Measurements from ENCODE around the gene MED9. TPM values are rescaled to one million over a fixed set of nuclear protein-coding genes. Genes with fewer than 3 reads are reported as not detected.

The MED9 gene
- total and polyA plus RNA-seq, 10 of the 15 experiments (the other 5 are each of a cell fraction or from before 2014, with no cell fraction given) = 1.5 to 22.4 (median 14.8) TPM

DNA sequence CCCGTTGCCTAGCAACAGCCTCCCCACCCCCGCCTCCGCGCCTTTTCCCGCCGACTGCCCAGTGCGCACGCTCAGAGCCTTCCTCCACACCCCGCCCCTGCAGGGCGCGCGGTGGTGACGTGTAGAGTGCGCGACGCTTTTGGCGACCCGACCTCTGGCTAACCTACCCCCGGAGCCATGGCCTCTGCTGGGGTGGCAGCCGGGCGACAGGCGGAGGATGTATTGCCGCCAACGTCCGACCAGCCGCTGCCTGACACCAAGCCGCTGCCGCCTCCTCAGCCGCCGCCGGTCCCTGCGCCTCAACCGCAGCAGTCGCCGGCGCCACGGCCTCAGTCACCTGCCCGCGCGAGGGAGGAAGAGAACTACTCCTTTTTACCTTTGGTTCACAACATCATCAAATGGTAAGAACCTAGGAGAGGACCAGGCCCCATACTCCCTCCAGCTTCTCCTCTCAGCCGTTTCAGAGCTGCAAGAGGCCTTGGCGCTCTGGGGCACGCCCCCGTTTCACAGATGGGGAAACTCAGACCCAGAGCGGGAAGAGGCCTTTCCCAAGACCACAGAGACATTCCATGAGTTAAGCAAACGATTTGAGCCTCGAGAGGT is at the start of gene MED9 (continued):
- TF ChIP-seq, protein P1, sequence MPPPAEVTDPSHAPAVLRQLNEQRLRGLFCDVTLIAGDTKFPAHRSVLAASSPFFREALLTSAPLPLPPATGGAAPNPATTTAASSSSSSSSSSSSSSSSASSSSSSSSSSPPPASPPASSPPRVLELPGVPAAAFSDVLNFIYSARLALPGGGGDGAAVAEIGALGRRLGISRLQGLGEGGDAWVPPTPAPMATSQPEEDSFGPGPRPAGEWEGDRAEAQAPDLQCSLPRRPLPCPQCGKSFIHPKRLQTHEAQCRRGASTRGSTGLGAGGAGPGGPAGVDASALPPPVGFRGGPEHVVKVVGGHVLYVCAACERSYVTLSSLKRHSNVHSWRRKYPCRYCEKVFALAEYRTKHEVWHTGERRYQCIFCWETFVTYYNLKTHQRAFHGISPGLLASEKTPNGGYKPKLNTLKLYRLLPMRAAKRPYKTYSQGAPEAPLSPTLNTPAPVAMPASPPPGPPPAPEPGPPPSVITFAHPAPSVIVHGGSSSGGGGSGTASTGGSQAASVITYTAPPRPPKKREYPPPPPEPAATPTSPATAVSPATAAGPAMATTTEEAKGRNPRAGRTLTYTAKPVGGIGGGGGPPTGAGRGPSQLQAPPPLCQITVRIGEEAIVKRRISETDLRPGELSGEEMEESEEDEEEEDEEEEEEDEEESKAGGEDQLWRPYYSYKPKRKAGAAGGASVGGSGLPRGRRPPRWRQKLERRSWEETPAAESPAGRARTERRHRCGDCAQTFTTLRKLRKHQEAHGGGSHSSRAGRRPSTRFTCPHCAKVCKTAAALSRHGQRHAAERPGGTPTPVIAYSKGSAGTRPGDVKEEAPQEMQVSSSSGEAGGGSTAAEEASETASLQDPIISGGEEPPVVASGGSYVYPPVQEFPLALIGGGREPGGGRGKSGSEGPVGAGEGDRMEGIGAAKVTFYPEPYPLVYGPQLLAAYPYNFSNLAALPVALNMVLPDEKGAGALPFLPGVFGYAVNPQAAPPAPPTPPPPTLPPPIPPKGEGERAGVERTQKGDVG (CRISPR knock-in tag; IDR thresholded peaks at IDR 0.05) = no peak
- TF ChIP-seq, protein P2, sequence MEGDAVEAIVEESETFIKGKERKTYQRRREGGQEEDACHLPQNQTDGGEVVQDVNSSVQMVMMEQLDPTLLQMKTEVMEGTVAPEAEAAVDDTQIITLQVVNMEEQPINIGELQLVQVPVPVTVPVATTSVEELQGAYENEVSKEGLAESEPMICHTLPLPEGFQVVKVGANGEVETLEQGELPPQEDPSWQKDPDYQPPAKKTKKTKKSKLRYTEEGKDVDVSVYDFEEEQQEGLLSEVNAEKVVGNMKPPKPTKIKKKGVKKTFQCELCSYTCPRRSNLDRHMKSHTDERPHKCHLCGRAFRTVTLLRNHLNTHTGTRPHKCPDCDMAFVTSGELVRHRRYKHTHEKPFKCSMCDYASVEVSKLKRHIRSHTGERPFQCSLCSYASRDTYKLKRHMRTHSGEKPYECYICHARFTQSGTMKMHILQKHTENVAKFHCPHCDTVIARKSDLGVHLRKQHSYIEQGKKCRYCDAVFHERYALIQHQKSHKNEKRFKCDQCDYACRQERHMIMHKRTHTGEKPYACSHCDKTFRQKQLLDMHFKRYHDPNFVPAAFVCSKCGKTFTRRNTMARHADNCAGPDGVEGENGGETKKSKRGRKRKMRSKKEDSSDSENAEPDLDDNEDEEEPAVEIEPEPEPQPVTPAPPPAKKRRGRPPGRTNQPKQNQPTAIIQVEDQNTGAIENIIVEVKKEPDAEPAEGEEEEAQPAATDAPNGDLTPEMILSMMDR (IDR thresholded peaks at IDR 0.05 in 2 of 3, conservative IDR thresholded peaks at IDR 0.05 in 1 of 3; ENCODE audit: control insufficient read depth in 2 of 3, extremely low read depth in 1 of 3, insufficient read depth in 1 of 3, low read depth in 3 of 3, low read length in 3 of 3) = no peak
- TF ChIP-seq SKIL (IDR thresholded peaks at IDR 0.05; ENCODE audit: low read depth, poor library complexity, severe bottlenecking) (no peak), MEF2B (IDR thresholded peaks at IDR 0.05; ENCODE audit: partially characterized antibody, poor library complexity, severe bottlenecking) (no peak), PML (IDR thresholded peaks at IDR 0.05; ENCODE audit: low read length) (no peak), BCLAF1 (IDR thresholded peaks at IDR 0.05) (no peak), SMAD5 (IDR thresholded peaks at IDR 0.05; ENCODE audit: low read depth) (0 out of 2 replicates have a peak, but pooled peaks have one; percentile 57), BRCA1 (IDR thresholded peaks at IDR 0.05; ENCODE audit: low read depth, low read length) (peak; percentile 40), LARP7 (IDR thresholded peaks at IDR 0.05) (peak; percentile 88), MXI1 (IDR thresholded peaks at IDR 0.05; ENCODE audit: low read depth, low read length) (peak; percentile 77), STAT1 (conservative IDR thresholded peaks at IDR 0.05) (0 out of 2 replicates have a peak, but pooled peaks have one; percentile 34), NFXL1 (IDR thresholded peaks at IDR 0.05; ENCODE audit: borderline replicate concordance) (no peak), NBN (IDR thresholded peaks at IDR 0.05) (peak; percentile 79)
- TF ChIP-seq, protein P3, sequence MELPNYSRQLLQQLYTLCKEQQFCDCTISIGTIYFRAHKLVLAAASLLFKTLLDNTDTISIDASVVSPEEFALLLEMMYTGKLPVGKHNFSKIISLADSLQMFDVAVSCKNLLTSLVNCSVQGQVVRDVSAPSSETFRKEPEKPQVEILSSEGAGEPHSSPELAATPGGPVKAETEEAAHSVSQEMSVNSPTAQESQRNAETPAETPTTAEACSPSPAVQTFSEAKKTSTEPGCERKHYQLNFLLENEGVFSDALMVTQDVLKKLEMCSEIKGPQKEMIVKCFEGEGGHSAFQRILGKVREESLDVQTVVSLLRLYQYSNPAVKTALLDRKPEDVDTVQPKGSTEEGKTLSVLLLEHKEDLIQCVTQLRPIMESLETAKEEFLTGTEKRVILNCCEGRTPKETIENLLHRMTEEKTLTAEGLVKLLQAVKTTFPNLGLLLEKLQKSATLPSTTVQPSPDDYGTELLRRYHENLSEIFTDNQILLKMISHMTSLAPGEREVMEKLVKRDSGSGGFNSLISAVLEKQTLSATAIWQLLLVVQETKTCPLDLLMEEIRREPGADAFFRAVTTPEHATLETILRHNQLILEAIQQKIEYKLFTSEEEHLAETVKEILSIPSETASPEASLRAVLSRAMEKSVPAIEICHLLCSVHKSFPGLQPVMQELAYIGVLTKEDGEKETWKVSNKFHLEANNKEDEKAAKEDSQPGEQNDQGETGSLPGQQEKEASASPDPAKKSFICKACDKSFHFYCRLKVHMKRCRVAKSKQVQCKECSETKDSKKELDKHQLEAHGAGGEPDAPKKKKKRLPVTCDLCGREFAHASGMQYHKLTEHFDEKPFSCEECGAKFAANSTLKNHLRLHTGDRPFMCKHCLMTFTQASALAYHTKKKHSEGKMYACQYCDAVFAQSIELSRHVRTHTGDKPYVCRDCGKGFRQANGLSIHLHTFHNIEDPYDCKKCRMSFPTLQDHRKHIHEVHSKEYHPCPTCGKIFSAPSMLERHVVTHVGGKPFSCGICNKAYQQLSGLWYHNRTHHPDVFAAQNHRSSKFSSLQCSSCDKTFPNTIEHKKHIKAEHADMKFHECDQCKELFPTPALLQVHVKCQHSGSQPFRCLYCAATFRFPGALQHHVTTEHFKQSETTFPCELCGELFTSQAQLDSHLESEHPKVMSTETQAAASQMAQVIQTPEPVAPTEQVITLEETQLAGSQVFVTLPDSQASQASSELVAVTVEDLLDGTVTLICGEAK (IDR thresholded peaks at IDR 0.05; ENCODE audit: borderline replicate concordance) = no peak
